GM19324 (cell line): Measurements from ENCODE around the gene EGFL7.

ENCODE experiments used
- ATAC-seq: cut with Tn5 transposase; IDR thresholded peaks from one replicate; pipeline ENCODE4 v1.9.1; 2021; ENCODE audit warnings: mild to moderate bottlenecking, moderate library complexity; ENCODE audit not compliant: unreplicated experiment, low FRiP score

Gene EGFL7

DNA sequence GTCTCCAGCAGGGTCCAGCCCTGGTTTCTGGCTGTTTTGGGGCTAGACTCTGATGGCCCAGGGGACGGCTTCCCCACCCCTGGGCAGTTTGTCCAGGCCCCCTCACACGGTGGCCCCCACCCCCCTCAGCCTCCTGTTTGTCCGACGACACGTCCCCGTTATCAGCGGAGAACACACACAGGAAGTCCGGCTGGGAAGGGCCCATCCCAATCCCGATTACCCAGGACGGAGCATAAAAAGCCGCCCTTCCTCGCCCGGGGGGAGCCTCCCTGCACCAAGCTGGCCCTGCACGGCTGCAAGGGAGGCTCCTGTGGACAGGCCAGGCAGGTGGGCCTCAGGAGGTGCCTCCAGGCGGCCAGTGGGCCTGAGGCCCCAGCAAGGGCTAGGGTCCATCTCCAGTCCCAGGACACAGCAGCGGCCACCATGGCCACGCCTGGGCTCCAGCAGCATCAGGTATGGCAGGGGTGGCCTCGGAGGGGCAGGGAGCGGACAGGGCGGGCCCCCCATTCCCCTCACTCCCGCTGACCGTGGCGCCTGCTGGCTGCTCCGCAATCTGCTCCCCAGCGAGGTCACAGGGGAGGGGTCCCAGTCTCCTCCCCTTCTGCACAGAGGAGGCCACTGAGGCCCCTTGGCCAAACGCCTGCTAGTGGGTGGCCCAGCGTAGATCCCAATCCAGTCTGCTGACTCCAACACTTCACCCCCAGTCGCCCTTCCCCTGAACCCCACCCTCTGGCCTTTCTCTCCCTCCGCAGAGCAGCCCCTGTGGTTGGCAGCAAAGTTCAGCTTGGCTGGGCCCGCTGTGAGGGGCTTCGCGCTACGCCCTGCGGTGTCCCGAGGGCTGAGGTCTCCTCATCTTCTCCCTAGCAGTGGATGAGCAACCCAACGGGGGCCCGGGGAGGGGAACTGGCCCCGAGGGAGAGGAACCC lies at the start of gene EGFL7:
EGFL7 (plus strand) TSS at position 261 of the 926 bp plus-strand sequence. CDS start 5,367 bp downstream, outside the sequence.
- ATAC-seq, result no peak

GRCh38 chr9:136613824-136614371 lies 48.8 kb upstream of the EGFL7 start:
- ATAC-seq, result no peak

DNA sequence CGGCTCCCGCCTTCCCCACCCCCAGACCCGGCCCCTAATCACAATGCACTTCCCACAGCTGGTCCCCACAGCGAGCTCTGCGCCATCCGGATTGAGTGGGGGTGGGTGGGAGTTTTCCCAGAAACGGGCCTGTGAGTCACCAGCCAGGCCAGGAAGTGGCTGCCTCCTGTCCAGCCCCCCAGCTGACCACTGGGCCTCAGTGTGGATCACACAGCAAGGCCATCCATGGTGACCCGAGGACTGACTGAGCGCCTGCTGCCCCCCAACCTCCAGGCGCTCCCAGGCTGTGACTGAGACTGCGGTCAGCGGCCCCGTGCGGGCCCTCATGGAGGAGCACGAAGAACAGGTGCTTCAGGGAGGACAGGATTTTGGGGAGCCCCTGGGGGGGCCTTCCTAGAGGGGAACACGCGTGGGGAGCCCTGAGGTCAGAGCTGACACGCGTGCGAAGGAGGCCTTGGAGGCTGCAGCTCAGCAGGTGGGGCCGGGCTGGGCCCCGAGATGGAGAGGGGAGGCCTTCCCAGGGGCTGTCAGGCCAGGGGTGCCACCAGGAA lies 48.3 kb upstream of the EGFL7 start:
- ATAC-seq, result no peak

GRCh38 chr9:136614967-136615623 lies 47.6 kb upstream of the EGFL7 start:
- no peak for ATAC-seq

- no peak for ATAC-seq
Measured at GRCh38 chr9:136615631-136616306, 46.9 kb upstream of the EGFL7 start.

DNA sequence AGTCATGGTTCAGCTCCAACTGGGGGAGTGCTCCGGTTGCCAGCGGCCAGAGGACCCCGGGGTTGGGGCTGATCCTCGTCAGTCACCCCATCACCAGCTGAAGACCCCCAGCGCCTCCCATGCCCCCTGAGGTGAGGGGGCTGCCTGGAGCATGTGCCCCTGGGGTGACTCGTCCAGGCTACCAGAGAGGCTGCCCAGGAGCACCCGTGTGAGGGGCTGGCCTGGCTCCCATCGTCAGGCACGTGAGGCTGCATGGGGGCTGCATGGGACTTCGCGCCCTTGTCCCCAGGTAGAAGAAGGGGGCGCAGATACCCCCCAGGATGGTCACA lies 46.4 kb upstream of the EGFL7 start:
- no peak for ATAC-seq

DNA sequence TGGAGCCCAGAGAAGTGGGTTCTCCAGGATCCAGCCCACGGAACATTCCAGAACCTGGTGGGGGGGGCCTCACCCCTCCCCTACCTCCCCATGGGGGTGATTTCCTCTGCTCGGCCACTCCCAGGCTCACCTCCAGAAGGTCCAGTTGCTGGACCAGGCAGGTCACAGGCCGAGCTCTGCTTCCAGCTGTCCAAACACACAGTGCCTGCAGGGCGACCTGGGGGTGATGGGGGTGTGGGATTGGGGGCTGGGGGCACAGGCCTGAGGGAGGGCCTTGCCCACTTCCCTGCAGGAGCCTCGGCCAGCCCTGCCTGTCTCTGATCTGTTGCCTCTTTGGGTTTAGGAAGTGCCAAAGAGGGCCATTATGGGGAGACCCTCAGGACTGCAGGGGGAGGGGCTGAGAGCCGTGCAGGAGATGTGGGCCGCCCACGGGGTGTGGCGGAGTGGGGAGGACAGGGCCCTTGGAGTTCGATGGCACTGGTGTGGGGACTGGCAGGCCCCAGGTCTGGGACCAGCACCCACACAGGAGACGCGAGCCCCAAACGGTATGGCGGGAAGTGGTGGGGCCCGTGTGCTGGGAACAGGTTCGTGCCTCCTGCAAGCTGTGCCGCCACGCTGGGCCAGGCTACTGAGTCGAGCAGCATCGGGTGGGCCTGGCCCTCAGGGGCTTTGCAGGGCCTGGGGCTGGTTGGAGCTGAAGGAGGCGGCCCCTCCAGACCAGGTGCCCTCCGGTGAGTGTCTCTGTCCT lies 45.6 kb upstream of the EGFL7 start:
- no peak for ATAC-seq

DNA sequence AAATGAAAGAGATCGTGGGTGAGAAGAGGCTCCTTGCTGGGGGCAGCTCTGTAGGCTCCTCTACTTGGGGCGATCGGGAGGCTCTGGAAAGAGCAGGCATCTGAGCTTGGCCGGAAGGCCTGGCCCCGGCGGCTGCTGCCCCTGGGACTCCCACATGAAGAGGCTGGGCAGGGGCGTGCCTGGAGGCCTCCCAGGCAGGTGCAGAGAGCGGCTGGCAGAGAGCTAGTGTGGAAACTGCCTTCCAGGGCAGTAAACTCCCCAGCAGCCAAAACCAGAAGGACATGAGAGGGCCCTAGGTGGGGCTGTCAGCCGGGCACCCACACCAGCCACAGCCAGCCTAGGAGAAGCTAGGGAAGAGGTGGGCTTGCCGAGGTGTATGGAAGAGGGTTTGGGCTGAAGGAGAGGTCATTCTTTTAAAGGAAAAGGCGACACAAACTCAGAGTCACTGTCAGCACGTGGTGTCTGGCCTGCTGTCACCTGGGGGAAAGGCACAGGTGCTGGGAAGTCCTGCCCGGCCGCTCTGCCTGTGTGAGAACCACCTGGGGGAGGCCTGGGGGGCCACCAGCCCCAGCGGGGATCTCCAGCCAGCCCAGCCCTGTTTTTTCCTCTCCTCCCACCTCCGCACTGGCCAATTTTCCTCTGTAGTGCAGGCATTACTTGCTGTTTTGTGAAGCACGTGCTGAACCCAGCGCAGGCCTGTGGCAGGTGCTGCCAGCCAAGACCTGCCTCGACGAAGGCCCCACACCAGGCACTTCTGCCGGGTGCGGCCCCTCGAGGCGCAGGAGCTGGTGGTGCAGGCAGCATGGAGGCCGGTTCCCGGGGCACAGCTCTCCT lies 44.8 kb upstream of the EGFL7 start:
- no peak for ATAC-seq

DNA sequence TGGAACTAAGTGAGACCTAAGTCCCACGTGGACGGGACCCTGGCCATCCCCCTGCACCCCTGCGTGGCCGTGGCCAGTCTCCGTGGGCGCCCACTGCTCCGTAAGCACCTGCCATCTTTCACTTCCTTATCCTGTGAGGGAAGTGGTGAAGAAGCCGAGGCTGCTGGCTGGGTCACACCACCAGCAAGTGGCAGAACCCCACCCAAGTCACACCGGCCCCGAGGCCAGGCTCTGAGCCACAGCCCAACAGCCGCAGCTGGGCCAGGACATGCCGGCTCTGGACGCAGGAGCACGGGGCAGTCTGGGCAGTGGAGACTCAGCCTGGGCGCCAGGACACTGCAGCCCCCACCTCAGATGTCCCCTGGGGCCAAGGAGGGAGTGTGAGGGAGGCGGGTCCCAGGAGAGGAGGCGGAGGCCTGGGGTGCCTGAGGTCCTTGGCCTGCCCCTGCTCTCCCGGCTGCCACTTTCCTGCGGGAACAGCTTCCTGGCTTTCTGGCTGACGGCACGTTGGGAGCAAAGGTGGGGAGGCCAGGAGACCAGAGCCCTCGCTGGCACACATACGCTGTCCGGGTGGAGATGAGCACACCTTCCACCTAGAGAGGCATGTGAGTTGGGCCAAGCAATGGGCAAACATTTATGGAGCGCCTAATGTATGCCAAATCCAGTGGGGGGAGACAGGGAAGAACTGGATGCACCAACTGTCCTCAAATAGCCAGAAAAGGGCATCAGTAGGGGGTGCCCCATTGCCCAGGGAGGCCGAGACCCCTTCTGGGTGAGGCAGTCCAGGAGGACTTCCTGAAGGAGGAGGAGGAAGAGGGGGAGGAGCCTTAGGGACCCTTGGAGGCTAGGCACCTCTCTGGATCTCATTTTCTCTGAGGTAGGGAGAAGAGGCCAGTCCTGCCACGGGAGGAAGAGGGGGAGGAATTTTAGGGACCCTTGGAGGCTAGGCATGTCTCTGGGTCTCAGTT lies 43.9 kb upstream of the EGFL7 start:
- no peak for ATAC-seq

DNA sequence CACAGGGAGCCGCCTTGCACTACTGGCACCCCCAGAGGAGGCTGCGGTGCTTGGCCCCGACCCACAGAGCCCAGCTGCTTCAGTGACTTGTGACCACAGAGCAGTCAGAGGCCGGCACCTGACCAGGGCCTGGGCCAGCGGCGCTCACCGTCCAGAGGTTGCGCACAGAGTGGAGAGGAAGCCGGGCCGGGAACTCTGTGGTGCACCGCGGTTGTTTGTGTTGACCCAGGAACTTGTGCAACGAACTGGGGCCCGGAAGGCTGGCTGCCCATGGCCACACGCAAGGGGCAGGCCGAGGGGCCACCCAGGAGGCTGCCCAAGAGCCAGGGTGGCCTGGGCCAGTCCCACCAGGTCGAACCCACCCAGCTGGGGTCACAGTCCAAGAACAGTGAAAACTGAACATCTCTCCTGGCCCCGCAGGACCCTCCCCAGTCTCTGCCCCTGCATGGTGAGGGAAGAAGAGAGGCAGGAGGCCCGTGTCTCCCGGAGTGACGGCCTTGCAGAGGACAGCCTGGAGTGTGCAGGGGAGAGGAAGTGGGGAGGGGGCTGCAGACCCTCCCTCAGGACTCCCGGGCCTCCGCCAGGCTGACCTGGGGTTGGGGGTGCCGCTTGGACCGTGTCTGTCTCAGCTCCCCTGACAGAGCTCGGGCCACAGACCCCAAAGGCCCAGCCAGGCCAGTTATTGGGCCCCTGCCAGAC lies 42.8 kb upstream of the EGFL7 start:
- ATAC-seq, result no peak

GRCh38 chr9:136620441-136621018 lies 42.2 kb upstream of the EGFL7 start:
- no peak for ATAC-seq

DNA sequence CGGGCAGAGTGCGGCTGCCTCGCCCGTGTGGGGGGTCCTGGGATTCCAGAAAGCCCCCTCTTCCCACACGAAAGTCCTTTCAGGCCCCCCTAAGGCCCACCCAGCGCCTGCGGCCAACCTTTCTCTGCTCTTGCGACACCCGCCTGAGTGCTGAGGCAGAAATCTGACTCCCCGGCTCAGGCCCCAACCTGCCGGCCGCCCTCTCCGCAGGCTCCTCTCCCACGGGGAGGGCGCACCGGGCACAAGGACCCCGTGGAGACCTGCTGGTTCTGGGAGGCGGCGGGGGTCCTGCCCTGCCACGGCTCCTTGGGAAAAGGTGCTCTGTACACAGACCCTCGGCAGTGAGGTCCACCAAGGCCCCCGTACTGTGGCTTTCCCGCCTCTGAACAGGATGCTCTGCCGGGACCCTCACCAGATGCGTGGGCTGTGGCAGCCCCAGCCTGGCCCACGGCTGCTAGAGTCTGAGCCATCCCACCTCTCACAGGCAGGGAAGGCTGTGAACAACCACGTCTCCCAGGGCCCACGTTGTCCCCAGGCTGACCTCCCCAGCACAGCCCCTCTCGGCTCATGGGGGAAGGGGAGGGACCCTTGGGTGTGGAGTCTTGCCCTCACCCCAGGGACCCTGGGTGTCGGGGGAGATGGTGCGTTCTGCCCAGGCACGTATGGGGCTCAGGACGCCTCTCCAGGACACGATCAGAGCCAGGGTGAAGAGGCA lies 41.5 kb upstream of the EGFL7 start:
- ATAC-seq, result no peak

- ATAC-seq, result no peak
Measured at GRCh38 chr9:136621734-136622093, 41.0 kb upstream of the EGFL7 start.

- ATAC-seq, result no peak
Measured at GRCh38 chr9:136622538-136622948, 40.2 kb upstream of the EGFL7 start.

GRCh38 chr9:136623016-136623841 lies 39.5 kb upstream of the EGFL7 start:
- ATAC-seq, result no peak

DNA sequence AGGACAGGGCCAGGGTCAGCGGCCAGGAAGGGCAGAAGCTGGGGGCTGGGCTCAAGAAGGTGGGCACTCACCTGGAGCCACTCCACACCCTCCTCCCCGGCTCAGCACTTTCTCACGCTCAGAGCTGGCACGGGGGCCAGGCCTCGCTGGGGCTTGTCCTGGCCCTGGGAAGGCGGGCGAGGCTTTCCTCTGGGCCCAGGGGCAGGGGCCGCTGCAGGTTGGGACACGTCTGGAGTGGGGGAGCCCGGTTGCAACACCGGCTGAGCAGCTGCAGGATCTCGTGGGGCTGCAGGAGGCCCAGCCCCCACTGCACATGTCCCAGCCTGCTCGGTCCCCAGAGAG lies 38.9 kb upstream of the EGFL7 start:
- ATAC-seq, result no peak
